Fibroblast of upper back skin (primary cell): ENCODE data around the gene PLAA.

ENCODE experiments used
- DNase-seq: peaks from one replicate; pipeline ENCODE4 v3.0.0-alpha.2; 2013

The PLAA gene

GRCh38 chr9:26946753-26947727, at the start of gene PLAA:
TSS of gene PLAA (minus strand) at chr9:26947242. CDS start at chr9:26947045, 197 bp downstream.
- peak; percentile 89 for DNase-seq

DNA sequence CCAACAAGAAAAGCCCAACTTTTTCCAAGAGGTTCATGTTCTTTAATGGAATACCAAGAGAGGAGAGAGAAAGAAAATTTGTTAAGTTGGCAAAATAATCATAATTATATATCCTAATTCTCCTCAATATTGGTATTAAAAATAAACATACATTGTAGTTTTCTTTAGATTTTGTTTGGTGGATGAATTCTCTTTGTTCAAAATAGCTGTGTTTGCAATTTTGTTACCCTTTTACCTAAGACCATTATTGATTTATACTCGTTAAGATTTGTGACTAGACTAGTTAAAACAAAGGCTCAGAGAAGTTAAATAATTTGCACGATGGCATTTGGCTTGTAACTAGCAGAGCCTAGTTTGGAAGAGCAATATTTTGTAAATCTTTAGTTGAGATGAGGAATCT, 48.8 kb upstream of the PLAA start:
- DNase-seq: no peak

DNA sequence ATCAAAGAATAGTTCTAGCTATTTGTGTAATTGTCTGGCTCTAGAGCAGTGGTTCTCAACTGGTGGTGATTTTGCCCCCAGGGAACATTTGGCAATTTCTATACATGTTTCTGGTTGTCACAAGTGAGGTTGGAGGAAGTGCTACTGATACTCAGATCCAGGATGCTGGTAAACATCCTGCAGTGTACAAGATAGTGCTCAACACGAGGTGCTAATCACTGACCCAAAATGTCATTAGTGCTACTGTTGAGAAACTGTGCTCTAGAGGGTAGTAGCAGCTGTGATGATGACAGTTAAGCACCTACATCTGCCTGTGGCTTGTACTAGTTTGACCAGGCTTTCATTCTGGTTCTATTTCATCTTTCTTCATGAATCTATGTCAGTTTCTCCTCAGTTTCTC, 36.3 kb upstream of the PLAA start:
- no peak for DNase-seq

DNA sequence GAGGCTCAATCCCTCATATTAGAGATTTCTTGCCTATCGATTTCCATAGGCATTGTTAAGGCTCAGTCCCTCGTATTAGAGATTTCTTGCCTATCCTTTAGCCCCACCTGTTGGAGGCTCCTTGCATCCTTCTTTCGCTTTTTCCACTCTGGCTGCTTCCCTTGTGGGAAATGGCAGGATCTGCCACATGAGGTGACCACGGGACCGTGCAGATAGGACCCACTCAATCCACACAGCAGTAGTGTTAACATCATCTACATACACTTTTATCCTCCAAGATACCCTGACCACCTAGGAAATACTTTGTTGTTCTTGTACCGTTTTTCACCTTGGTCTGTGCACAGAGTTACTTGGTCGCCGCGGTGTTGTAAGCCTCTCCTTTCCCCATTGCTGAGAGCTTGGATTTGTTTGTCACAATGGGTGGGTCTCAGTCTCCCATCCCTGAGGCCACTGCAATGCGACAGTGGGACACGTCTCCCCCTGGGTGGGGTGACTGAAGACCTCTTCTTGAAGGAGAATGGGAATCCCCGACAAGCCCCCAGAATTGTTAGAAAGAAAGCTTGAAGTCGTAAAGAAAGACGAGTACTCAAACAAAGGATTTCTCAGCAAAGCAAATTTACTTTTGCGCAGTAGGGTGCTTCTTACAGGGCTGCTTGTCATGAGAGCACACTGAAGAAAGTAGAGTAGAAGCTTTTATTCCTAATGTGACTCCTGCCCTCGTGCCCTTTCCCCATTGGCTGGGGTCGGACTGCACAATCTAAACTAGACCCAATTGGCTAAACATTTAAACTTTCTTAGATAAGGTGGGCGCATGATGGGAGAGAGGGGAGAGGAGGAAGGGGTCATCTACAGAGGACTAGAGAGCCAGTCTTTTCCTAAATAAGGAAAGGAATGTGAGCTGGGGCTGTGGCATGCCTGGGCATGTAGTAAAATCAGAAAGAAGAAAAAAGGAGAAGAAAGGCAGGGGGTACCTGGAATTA, 29.0 kb upstream of the PLAA start:
- peak; percentile 58 for DNase-seq

- DNase-seq: no peak
Measured at GRCh38 chr9:26974927-26975326, 27.9 kb upstream of the PLAA start.

DNA sequence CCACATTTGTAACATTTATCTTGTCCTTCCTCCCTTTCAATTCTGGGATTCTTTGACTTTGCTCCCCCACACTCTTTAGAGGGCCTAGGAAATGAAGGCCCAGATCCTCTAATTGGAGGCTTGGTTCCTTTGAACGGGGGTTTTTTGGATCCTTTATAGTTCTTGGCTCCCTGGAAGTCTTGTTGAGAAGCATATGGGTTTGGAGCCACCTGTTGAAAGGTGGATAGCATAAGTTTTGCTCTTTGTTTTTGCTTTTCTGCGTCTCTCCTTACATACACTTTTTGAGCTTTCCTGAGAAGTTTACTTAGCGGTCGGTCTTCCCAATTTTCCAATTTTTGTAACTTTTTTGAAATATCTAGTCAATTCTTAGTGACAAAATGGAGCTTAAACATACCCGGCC, 26.9 kb upstream of the PLAA start:
- DNase-seq: no peak

GRCh38 chr9:26971721-26972120, 24.7 kb upstream of the PLAA start:
- DNase-seq: no peak

- no peak for DNase-seq
Measured at GRCh38 chr9:26956860-26957233, 9.8 kb upstream of the PLAA start.

DNA sequence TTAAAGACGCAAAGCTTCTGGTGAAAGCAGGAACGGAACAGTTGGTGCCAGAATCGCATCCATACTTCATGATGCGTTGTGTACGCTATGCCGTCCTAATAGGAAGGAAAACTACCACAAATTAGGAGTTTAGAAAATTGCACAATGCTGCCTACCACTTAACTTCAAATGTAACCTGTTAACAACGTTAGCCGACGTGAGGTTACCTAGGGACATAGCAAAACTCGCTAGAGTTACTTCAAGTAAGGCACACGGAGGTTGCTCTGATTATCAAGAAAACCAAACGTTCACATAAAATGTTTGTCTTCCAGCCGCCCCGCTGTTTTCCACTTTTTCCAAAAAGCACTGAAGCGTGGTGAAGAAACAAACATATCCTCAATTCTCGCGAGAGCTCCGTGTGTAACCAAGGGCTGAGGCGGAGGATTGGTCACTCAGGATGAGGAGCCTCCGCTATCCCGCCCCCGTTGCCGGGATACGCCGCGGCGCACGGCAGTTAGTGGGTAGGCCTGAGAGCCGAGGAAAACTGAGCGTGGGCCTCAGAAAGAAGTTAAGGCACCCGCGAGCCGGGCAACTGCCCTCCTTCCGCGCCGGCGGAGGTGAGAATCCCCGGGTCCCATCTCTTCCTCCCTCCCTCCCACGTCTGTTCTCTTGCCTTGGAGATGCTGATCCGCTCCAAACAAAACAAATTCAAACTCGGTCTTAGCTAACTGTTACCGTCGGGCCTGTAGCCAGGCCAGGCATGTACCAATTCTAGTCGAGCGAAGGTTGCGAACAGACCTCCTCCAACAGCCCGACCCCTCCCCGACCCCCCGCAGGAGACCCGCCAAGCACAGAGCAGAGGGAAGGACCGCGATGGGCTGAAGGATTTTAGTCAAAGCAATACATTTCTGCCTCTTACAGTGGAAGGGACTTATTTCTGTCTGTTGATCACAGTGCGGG, 9.1 kb upstream of the PLAA start, which contains the start of gene IFT74:
IFT74 (plus strand) TSS at position 492 of the 939 bp plus-strand sequence. CDS start 5,556 bp downstream, outside the sequence.
- peak; percentile 98 for DNase-seq

DNA sequence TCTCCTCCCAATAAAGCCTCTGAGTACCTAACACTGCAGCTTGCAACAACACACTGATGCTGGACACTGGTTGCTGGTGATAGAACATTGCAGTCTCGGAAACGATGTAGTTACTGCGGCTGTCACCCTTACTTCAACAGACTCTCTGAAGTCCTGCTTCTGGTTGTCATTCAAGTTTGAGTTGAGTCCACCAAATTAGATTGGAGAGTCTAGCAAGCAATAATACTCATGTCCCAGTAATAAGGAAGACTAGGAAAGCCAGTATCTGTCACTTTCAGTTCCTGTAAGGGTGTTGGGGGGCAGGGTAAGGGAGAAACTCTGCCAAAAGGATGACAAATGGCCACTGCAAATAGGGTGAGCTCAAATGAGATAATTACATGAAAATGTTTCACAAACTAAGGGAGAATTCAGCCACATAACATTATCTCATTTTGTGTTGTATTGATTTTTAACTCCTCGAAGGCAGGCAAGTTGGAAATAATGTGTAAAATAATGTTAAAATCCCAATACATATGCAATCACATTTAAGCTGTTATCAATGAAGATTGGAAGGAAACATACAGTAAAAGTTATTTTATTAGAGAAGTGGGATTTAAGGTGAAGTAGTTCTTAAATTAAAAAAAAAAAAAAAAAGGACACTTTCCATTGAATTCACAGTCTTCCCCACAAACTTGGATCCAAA, 8.3 kb upstream of the PLAA start:
- DNase-seq: no peak

DNA sequence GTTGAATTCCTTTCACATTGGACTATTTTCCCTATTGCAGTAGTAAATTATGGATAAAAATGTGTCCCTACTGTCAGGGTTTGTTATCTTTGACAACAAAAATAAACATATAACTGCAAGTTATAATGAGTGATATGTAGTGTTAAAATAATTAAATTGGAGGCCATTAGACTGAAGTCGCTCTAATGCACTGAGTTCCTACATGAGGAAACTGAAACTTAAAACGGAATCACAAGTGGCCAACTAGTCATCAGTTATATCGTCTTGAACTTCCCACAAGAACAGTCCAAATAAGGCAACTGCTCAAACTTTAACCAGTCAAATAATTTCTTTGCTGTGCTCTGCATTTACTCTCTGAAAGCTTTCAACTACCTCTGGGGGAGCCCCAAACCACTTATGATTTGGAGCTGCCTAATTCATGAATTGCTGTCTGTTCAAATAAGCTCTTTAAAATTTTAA, 7.0 kb upstream of the PLAA start:
- DNase-seq: peak; percentile 4

- DNase-seq: no peak
Measured at GRCh38 chr9:26951794-26952193, 4.8 kb upstream of the PLAA start.

DNA sequence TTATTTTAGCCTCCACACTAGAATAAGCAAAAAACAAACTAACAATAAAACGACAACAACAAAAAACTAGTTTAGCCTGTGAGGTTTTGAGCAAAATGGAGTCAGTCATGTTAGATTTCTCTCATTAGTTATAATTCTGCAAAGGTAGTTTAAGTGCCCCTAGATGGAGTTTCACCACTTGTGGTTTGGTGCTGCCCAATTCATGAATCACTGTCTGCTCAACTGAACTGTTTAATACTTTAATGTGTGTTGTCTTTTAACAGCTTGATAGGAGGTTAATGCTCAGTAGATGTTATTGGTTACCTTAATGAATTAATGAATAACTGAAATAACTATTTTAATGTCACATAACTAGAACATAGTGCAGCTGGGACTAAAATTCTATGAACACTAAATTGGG, 3.5 kb upstream of the PLAA start:
- DNase-seq: no peak

DNA sequence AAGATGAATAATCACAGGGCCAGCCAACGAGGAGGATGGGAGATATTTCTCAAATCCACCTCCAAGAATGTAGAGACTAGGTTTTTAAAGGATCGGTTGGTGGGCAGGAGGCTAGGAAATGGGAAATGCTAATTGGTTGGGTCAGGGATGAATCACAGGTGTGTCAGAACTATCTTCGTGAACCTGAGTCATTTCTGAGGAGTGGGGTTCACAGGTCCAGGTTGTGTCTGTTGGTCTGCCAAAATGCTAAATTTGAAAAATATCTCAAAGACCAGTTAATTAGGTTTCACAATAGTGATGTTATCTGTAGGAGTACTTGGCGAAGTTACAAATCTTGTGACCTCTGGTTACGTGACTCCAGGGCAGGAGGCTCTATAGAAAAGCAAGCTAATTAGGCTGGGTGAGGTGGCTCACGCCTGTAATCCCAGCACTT, 2.6 kb upstream of the PLAA start:
- no peak for DNase-seq

DNA sequence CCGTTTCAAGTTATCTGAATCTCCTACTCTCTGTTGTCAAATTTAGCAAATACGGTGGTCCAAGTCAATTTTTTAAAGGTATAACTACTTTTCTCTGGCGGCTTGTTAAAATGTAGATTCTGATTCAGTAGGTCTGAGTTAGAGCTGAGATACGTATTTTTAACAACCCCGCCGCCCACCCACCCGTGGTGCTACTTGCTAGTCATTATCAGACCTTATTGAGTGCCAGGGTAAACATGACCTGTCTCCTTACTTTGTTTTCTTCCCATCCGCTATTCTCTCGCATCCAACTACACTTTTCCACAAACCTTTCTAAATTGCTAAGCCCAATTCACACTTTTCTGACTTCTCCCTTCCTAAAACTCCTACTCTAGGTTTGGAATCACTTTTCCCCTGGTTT, 694 bp upstream of the PLAA start:
- no peak for DNase-seq

GRCh38 chr9:26945591-26945990, 1.5 kb downstream of the PLAA start:
- no peak for DNase-seq

- no peak for DNase-seq
Measured at GRCh38 chr9:26940779-26941178, 6.3 kb downstream of the PLAA start.

DNA sequence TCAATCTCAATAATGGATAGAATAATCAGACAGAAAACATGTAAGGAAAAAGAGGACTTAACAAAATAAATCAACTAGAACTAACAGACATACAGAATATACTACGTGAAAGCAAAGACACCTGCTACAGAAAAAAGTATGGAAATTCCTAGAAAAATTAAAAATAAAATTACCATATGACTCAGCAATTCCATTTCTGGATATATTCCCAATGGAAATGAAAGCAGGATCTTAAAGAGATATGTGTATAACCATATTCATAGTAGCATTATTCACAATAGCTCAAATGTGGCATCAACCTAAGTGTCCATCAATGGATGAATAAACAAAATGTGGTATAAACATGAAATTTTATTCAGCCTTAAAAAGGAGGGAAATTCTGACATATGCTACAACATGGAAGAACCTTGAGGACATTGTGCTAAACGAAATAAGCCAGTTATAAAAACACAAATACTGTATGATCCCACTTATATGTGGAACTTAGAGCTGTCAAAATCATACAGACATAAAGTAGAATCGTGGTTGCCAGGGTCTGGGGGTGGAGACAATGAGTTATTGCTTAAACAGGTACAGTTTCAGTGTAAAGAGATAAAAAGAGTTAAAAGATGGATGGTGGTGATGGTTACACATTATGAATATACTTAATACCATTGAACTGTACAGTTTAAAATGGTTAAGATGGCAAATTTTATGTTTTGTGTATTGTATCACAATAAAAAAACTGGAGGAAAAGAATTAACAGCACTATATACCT, 6.9 kb downstream of the PLAA start:
- no peak for DNase-seq

DNA sequence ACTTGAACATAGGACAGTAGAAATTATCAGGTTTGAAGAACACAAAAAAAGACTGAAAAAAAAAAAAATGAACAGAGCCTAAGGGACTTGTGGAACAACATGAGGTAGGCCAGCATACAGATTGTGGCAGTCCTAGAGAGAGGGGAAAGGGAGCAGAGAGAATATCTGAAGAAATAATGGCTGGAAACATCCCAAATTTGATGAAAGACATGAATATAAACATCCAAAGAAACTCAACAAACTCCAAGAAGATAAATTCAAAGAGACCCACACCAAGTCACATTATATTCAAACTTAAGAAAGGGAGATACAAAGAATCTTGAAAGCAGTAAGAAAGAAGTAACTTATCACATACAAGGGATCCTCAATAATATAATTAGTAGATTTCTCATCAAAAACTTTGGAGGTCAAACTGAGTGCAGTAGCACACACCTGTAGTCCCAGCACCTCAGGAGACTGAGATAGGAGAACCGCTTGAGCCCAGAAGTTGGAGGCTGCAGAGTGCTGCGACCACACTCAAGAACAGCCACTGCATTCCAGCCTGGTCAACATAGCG, 9.1 kb downstream of the PLAA start:
- no peak for DNase-seq

DNA sequence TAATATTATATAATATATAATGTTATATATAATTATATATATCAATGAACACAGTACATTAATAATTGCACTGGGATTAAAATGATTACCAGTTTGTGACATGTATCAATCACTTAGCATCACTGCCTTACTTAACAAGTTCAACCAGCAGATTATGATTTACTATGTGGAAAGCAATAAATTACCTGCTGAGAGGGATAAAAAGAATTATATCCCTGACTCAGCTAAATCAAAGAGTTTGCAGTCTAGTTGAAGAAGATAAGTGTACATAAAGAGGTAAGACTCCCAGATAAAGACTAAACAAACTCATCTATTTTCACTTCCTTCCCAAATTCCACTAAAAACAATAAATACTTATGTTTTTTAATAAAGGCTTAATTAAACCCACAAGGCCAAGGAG, 11.2 kb downstream of the PLAA start:
- no peak for DNase-seq
